HG03135 (cell line): ENCODE results near the gene UBIAD1.
A peak's percentile ranks its signal among the peaks of the same experiment; 100 is the strongest.
"Not testable (repeated sequence)": the region's sequence is repeated elsewhere in the genome, so short reads cannot be mapped to it uniquely, and the experiment has no call there.

Experiments used
- ATAC-seq: cut with Tn5 transposase; IDR thresholded peaks from one replicate; pipeline ENCODE4 v1.9.1; 2021; ENCODE audit warnings: mild to moderate bottlenecking, moderate library complexity; ENCODE audit not compliant: unreplicated experiment

UBIAD1 gene

DNA sequence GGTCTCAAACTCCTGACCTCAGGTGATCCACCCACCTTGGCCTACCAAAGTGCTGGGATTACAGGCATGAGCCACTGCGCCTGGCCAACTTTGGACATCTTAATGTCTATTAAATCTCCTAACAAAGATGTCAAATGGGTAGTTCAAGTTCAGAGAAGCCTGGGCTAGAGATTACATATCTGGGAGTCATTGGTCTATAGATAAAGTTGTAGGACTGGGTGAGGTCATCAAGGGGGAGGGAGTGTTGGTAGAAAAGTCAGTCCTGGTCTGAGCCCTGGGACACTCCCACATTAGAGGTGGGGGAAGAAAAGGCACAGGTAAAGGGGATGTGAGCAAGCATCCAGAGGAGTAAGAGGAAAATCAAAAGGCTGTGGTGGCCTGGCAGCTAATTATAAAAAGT lies 6.6 kb downstream of the UBIAD1 start:
- ATAC-seq = no peak

DNA sequence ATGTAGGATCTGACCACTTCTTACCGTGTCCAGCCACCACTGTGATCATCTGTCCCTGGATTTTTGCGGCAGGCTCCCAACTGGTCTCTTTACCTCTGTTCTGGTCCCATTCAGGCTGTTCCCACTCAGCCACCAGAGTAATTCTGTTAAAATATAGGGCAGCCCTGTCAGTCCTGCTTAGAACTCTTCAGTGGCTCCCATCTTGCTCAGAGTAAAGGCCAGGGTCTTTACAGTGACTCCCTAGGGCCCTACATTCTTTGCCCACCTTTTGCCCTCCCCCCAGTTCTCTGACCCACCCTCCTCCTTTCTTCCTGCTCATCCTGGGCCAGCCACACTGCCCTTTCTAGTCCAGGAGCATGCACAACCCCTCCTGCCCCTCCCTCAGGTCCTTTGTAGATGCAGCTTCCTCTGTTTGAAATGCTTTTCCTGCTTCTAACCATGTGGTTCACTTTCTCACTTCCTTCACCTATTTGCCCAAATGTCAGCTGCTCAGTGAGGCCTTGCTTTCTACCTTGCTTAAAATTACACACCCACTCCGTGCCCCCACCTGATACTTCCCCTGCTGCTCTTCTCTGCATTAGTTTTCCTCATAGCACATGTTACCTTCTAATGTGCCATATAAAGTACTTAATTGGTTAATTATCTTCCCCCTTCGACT lies 7.8 kb downstream of the UBIAD1 start:
- ATAC-seq = peak; percentile 75

DNA sequence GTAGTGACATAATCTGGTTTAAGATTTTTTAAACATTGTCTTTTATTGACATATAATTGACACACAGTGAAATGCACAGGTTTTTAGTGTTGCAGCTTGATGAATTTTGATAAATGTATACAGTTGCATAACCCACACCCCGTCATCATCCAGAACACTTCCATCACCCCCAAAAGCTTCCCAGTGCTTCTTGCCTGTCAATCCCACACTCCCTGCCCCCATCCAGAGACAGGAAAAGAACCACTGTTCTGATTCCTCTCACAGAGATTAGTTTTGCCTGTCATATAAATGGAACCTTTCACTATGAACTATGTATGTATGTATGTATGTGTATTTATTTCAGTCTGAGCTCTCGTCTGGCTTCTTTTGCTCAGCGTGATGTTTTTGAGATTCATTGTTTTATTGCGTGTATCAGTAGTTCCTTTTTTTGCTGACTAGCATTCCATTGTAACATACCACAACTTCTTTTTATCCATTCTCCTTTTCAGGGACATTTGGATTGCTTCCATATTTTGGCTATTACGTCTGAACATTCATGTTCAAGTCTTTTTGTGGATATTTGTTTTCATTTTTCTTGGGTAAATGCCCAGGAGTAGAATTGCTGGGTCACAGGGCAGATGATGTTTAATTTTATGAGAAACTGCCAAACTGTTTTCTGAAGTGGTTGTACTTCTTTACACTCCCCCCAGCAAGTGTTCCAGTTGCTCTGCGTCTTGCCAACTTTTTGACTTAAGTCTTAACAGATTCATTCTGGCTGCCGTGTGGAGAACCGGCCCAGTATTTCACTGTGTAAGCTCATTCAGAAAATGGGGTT lies 8.7 kb downstream of the UBIAD1 start:
- ATAC-seq = no peak

DNA sequence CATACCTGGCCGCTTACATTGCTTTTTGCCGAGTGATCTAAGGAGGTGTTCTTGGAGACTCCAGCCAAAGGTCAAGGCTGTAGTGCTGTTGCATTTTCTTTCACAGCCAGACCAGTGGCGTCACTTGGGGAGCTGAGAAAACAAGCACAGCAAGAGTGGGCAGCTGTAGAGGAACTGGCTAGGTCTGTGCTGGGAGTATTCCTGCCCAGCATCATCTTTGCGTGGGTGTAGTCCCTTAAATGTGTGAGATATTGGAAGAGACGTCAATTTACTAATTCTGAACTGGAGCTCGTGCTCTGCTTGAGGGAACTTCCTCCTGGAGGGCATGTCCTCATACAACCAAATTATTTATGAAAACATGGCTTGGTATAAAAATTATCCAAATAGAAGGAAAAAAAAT lies 10.2 kb downstream of the UBIAD1 start:
- ATAC-seq = no peak

DNA sequence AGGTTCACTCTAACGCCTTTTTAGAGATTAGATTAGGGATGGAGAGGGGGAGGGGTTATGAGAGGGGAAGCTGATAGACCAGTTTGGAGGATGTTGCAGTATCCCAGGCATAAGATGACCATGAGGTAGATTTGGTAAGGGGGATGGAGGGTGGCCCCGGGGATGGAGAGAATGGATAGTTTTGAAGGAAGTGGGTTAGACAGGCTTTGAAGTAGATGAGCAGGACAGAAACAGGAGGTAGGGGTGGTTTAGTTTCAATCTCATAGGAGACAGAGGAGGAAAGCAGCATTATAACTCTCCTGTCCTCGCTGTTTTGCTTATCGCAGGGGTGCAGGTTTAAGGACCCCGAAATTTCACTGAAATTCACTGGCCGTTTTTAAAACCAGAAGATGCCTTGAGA lies 11.8 kb downstream of the UBIAD1 start:
- ATAC-seq = no peak

DNA sequence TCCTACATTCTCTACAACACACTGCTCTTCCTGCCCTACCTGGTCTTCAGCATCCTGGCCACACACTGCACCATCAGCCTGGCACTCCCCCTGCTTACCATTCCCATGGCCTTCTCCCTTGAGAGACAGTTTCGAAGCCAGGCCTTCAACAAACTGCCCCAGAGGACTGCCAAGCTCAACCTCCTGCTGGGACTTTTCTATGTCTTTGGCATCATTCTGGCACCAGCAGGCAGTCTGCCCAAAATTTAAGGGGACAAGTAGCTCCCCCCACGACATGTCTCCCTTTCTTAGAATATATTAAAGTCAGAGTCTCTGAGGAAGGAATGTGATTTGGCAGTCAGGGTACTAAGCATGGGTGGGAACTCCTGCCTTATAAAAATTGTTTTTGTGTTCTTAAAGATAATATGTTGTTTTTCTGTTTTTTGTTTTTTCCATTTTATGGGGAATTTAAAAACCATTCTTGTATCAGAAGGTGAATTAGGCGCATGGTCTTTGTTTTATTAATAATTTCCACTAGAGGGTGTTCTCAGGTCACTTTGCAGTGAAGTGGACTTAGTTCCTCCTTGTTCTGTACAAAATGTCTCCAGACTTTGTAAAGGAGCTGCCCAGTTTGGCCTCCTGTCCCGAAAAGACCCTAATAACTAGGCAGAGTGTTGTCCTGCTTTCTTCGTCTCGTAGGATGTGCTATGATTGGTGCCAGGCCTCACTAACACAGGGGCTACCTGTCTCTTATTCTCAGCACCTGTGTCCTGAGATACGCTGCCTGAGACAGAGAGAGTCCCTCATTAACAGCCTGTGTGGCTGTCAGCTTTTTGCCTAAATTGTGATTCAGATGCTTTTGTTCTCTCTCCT lies 13.1 kb downstream of the UBIAD1 start:
- no peak for ATAC-seq

DNA sequence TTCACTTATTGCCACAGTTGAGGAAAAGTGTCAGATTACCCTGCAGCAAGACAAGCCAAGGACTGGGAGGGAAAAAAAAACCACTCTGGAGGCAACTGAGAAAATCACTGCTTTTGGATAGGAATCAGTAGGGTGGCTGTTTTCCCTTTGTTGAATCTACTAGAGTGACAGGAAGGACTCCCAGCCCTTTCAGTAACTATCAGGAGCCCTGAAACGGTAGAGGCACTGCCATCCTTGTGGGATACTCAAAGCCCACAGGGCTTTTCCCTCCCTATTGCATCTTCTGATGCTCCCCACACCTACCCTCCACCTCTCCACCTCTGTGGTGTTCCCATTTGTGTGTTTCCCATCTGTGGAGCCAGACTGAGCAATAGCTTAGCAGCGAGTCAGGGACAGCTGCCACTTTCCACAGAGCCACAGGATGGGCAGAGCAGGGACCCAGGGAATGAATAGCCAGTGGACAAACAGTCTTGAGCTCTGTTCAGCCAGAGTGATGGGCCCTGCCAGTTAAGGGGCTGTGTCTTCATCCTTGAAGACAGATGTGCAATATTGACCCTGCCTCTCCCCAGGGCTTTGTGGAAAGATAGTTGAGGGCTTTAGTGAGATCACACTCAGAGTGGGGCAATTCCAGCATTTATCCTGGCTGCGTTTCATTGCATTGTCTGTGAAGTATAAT lies 13.9 kb downstream of the UBIAD1 start:
- ATAC-seq = no peak

DNA sequence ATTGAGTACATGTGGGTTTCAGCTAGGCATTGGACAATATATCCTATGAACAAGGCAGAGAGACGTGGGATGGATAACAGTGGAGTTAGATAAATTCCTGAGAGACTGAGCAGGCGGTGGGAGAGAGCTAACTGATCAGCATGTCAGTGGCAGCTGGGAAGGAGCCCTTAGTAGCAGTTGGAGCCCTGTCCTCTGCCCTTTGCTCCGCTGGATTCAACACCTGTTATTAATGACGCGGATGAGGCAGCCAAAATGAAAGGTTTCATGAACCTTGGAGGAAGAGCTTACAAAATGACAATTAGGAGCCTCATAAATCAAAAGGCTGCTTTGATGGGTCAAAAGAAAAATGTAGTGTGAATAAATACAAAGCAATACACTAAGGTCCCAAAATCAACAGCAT lies 16.1 kb downstream of the UBIAD1 start:
- no peak for ATAC-seq

DNA sequence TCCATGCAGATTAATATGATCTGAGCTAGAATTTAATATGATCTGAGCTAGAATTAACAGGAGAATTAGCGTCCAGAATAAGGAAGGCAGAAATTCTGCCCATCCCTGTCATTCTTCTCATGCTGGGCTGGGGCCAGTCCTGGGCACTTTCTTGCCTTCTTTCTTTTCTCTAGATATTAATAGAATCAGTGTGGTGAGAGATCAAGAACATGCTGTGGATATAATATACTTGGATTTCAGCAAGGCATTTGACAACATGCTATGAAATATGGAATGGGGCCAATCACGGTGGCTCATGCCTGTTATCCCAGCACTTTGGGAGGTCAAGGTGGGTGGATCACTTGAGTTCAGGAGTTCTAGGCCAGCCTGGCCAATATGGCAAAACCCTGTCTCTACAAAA lies 18.1 kb downstream of the UBIAD1 start:
- ATAC-seq = no peak

DNA sequence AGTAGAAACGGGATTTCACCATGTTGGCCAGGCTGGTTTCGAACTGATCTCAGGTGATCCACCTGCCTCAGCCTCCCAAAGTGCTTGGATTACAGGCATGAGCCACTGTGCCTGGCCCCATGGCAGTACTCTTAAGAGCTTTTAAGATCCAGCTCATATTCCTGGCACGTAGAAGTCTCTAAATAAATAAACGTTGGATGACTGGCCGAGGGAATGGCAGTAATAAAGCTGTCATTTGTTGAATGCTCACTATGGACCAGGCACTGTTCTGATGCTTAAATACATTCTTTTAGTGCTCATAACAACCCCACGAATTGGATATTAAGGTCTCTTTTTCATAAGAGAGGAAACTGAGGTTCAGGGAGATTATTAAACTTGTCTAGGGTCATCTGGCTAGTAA lies 20.9 kb downstream of the UBIAD1 start:
- ATAC-seq = no peak

DNA sequence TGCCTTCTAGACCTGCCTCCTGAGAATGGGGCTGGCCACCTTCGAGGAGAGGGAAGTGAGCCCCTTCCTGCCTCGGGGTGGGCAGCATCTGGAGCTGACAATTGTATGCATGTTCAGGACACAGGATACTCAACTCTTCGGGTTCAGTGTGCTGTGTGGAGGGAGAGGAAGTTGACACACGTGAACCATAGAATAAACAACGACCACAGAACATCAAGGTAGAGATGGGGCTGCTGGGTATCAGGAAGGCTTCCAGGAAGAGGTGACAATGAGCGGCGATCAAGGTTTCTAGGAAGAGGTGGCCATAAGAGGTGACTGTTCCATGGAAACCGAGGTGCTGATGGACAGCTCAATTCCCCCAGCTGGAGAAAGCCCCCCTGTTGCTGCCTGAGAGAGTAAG lies 22.0 kb downstream of the UBIAD1 start:
- ATAC-seq = no peak

DNA sequence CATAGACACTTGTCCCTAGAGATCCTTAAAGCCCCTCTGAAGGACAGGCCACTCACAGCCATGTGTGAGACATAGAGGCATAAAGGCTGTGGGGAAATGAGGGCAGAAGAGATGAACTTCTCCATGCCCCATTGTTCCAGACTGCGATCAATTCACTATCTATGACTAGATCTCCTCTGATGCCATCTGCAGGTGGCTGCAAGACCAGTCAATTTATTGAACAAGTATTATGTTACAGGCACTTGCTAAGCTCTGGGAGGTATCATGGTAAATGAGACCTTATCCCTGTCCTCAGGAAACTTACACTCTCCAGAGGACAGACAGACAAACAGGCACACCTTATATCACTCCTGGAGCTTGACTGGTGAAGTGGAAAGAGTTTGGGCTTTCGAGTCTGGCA lies 22.9 kb downstream of the UBIAD1 start:
- no peak for ATAC-seq

DNA sequence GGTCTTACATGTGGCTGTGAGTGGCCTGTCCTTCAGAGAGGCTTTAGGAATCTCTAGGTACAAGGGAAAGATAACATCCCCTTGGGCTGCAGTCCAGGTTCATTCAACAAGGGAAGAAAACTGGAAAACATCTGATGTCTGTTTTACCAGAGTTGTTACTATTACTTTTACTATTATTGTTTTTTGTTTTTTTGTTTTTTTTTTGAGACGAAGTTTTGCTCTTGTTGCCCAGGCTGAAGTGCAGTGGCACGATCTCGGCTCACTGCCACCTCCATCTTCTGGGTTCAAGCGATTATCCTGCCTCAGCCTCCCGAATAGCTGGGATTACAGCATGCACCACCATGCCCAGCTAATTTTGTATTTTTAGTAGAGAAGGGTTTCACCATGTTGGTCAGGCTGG lies 24.8 kb downstream of the UBIAD1 start:
- not testable (repeated sequence) for ATAC-seq

DNA sequence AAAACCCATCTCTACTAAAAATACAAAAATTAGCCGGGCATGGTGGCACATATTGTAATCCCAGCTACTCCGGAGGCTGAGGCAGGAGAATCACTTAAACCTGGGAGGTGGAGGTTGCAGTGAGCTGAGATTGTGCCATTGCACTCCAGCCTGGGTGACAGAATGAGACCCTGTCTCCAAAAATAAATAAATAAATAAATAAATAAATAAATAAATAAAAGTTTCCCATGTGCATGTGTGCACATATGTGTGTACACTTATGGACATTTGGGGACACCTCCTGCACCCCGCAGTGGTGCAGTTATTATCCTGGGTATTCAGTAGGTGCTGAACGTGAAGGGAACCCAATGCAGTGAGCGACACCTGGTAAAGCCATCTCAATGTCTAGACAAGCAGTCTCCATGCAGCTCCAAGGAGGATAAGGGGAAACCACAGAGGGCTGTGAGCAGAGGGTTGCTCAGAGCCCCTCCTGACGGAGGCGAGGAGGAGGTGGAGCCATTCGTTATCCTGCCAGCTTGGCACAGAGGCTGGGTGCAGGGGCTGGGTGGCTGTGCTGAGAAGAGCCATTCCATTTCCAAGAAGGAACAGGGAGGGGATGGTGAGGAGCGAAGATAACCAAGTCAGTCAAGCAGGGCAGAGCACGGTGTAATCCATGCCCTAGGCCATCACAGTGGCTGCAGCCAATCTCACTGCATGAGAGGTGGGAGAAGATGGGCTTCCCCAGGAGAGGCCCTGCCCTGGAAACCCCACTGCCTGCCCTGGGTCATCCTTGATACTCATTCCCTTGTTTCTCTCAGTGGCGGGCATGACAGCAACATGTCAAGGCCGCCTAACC lies 25.6 kb downstream of the UBIAD1 start:
- ATAC-seq = no peak

DNA sequence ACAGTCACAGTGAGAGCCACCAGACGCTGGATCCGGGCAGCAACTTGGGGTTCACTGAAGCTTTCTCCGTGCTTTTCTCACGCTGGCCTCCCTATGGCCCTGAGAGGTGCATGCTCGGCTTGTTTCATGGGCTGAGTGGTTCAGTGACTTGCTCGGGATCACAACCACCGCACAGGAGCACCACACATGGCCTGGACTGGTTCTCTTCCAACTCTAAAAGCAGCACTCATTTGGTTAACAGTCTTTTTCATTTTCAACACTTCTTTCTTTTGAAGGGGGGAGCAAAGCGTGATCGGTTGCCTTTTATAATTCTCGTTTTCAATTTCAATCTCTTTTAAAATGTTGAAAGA lies 26.2 kb downstream of the UBIAD1 start:
- no peak for ATAC-seq

DNA sequence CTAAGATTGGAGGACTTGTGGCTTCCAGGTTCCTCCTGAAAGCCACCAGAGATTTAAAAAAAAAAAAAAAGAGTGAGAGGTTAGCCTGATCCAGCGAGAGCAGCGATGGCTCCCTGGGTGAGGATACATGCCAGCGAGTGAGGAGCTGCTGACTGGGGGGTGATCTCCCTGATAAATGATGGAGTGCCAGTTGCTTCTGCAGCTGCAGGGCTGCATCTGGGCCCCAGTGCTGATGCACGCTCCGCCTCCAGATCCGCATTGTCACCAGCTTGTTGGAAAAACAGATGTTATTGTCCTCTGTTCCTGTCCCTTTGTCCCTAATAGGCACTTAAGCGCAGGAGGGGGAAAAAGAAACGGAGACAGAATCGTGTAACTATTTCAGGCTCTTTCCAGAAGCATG lies 28.6 kb downstream of the UBIAD1 start:
- ATAC-seq = no peak

DNA sequence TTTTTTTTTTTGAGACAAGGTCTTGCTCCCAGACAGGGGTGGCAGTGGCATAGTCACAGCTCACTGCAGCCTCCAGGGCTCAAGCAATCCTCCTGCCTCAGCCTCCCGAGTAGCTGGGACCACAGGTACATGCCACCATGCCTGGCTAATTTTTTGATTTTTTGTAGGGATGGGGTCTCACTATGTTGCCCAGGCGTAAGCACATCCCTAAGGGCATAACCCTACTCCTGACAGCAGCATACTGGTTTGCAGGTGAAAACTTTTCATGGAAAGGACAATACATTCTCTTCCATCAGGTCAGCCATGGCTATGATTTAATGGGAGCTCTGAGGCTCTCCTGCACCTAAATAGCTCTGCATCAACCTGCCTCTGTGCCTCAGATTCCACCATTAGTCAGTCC lies 29.4 kb downstream of the UBIAD1 start:
- ATAC-seq = no peak

DNA sequence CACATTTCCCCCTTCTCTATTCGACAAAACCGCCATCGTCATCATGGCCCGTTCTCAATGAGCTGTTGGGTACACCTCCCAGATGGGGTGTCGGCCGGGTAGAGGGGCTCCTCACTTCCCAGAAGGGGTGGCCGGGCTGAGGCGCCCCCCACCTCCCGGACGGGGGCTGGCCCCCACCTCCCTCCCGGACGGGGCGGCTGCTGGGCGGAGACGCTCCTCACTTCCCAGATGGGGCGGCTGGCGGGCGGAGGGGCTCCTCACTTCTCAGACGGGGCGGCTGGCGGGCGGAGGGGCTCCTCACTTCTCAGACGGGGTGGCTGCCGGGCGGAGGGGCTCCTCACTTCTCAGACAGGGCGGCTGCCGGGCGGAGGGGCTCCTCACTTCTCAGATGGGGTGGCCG lies 32.5 kb downstream of the UBIAD1 start:
- ATAC-seq = not testable (repeated sequence)

DNA sequence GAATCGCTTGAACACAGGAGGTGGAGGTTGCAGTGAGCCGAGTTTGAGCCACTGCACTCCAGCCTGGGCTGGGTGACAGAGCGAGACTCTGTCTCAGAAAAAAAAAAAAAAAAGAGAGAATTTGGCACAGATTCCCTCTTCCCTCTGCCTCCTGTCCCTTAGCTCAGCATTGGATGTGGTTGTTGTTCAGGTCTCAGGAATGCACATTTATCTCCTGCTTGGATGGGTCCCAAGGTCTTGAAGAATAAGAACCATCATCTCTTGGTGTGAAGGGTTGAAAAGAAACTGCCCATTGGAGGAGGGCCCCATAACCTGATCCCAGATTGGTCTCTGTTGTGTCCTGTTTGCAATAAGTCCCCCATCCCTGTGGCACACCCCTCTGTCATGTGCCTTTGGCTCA lies 34.9 kb downstream of the UBIAD1 start:
- ATAC-seq = no peak

DNA sequence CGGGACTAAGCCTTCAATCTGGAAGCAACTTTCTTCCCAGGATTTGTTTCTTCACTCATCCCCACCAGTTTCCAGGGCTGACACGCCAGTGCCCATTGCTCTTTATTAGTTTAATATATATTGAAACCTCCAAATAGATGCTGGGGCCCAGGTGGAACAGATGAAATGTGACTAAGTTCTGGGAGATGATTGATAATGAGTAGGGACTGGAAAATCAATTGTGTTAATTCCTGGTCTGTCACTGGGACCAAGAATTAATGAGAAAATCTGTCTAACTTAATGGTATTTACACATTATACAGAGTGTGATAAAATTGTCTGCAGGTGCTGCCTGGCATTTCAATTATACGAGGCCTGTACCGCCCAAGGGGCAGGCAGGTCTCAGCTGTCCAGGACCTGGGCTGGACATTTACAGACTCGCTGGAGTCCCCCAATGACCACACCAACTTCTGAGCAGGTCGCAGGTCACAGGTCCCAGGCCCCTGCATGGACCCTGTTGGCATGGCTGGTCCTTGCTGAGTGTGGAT lies 35.8 kb downstream of the UBIAD1 start:
- ATAC-seq = no peak
